Ovary (tissue), 9 donors: Measurements from ENCODE around the gene RNF180. TPM values are rescaled to one million over a fixed set of nuclear protein-coding genes. Genes with fewer than 3 reads are reported as not detected.

Source experiments
- DNase-seq, 5 donors: peaks; one replicate each; pipeline ENCODE4 v3.0.0-alpha.2; 2019 to 2020
- H3K27ac ChIP-seq, 2 donors: fragments of 200-600 bp; one replicate each; pipeline versions ENCODE4 v1.5.1 to v1.8.0; 2019 to 2022
- H3K27me3 ChIP-seq: fragments of 200-600 bp; one replicate; pipeline ENCODE4 v1.8.0; 2022
- H3K36me3 ChIP-seq: fragments of 200-600 bp; sonication (generic); one replicate; pipeline ENCODE4 v1.5.1; 2019
- H3K4me1 ChIP-seq: one replicate; pipeline ENCODE4 v1.8.1; 2013; ENCODE audit warnings: mild to moderate bottlenecking, moderate library complexity; ENCODE audit not compliant: insufficient read depth
- H3K4me3 ChIP-seq: fragments of 200-600 bp; sonication (generic); one replicate; pipeline ENCODE4 v1.5.1; 2017
- H3K9me3 ChIP-seq, 2 donors: fragments of 200-600 bp in 1 of 2; sonication (generic) in 1 of 2; one replicate each; pipeline versions ENCODE4 v1.5.1 to v1.8.1; 2013 to 2019; ENCODE audit warnings: mild to moderate bottlenecking in 1 of 2, moderate library complexity in 1 of 2
- CTCF ChIP-seq, 3 donors: fragments of 450-650 bp in 2 of 3; fragments of 200-600 bp in 1 of 3; IDR thresholded peaks; one replicate each; pipeline versions ENCODE4 v1.5.1 to v1.8.0; 2016 to 2022; ENCODE audit warnings: antibody characterized with exemption in 3 of 3, mild to moderate bottlenecking in 1 of 3
- EP300 ChIP-seq: sonication (generic); formaldehyde crosslinking; IDR thresholded peaks from one replicate; pipeline ENCODE4 v1.6.1; 2017; ENCODE audit warnings: antibody characterized with exemption
- POLR2A ChIP-seq: fragments of 450-650 bp; IDR thresholded peaks from one replicate; pipeline ENCODE4 v1.6.1; 2017; ENCODE audit warnings: antibody characterized with exemption, mild to moderate bottlenecking, moderate library complexity
- WGBS, 3 donors: extraction: QIAGEN DNeasy Blood & Tissue Kit in 1 of 3; methylation state at CpG; one replicate each; pipeline versions ENCODE4 v1.1.5 to v1.1.7; 2013 to 2017; 5-methylcytosine and 5-hydroxymethylcytosine counted together
- intact Hi-C, 4 donors: fragments of 100-400 bp; cut with DNase I; formaldehyde crosslinking; loops; one replicate each; pipeline versions ENCODE4 v1.11.0 to v1.15.1; 2022 to 2023
- polyA plus RNA-seq, 2 donors: library from polyadenylated mRNA; stranded (reverse); fragments of 200-250 nt in 1 of 2; fragments of 350-450 nt in 1 of 2; fragmentation: Illumina TruSeq in 1 of 2; extraction: RNeasy Lipid Tissue Mini Kit (QIAGEN cat#74804) in 1 of 2; gene quantifications; one replicate each; pipeline ENCODE4 v1.2.3, GENCODE V29; 2013 to 2014
- total RNA-seq, 7 donors: library from RNA; depleted of rRNA in 2 of 7; stranded (reverse); fragments of >200 nt in 2 of 7; fragmentation: NEBNext Ultra II Directional in 3 of 7; extraction: Animal tissue kit (Norgen Biotek cat#: 25700) in 3 of 7; gene quantifications; one replicate each; pipeline versions ENCODE4 v1.1.0 to v1.2.4, GENCODE V29; 2016 to 2023
- donor health status: DM: no; HTN: no; CAD: no; lungs with moderate emphysema.
- donor health status: DM: no; HTN: no; CAD: no.
- donor health status: Bipolar disorder and iron deficiency.
- donor health status: DM: yes; HTN: yes; CAD: no.
- donor health status: DM: no; HTN: no; CAD: no.
- donor health status: DM: yes; HTN: yes; CAD: no.

The RNF180 gene
- total and polyA plus RNA-seq, 9 donors, result 5.2 to 26.9 (median 21.7) TPM

DNA sequence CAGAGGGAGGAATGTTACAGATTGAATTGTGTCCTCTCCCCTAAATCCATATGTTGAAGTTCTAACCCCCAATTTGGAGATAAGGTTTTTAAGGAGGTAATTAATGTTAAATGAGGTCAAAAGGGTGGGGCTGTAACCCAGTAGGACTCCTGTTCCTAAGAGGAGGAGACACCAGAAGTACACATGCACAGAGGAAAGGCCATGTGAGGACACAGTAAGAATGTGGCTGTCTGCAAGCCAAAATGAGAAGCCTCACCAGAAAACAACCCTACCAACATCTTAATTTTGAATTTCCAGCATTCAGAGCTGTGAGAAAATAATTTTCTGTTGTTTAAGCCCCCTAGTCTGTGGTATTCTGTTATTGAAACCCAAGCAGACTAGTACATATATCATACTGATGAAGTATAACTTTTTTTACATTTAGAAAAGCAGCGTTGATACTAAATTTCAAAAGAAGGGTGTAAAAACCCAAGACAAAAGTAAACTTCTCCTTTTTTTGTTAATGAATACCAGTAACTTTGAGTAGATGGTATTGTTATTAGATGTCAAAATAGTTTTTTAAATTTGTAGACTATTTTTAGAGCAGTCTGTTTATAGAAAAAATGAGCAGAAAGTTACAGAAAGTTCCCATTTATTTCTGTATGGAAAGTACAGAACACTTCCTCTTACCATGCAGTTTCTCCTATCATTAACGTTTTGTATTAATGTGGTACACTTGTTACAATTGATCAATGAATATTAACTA lies 25.1 kb downstream of the RNF180 start:
- Histone ChIP-seq H3K4me3 (no peak overlapping the region), H3K27ac (no peak overlapping the region), H3K36me3 (no peaks in the 10 kb centered on the region), H3K4me1 (no peaks in the 10 kb centered on the region), H3K27me3 (no peaks in the 10 kb centered on the region), H3K9me3 (no peaks in the 10 kb centered on the region)
- DNase-seq, result no peak
- TF ChIP-seq POLR2A, result no peak
- TF ChIP-seq EP300, result no peak
- no peak for TF ChIP-seq CTCF (IDR thresholded peaks at IDR 0.05)
- intact Hi-C loops, result no loop called here
- WGBS, 3 donors, result 11 to 36% (median 16%) methylated on average over 2 of the region's 2 CpGs

GRCh38 chr5:64195981-64196380 lies 30.3 kb downstream of the RNF180 start:
- WGBS, 3 donors, result 90 to 94% (median 91%) methylated on average over 3 of the region's 3 CpGs
- TF ChIP-seq CTCF (IDR thresholded peaks at IDR 0.05) (no peak), POLR2A (no peak), EP300 (no peak)
- intact Hi-C loops, result no loop called here

GRCh38 chr5:64199425-64199824 lies 33.8 kb downstream of the RNF180 start:
- no peak for TF ChIP-seq CTCF (IDR thresholded peaks at IDR 0.05)
- TF ChIP-seq EP300, result no peak
- no peak for TF ChIP-seq POLR2A
- Histone ChIP-seq H3K4me1 (no peaks in the 10 kb centered on the region), H3K9me3 (no peaks in the 10 kb centered on the region), H3K27ac (no peak overlapping the region), H3K27me3 (no peaks in the 10 kb centered on the region), H3K4me3 (no peak overlapping the region), H3K36me3 (no peaks in the 10 kb centered on the region)
- intact Hi-C loops, result no loop called here
- DNase-seq, result no peak
- WGBS, 3 donors, result 65 to 94% (median 86%) methylated on average over 1 of the region's 1 CpG

More at GRCh38 chr5:64195981-64196380, 30.3 kb downstream of the RNF180 start:
- H3K27me3 ChIP-seq, result no peaks in the 10 kb centered on the region
- DNase-seq, result no peak
- H3K9me3 ChIP-seq, result no peaks in the 10 kb centered on the region
- no peak overlapping the region for H3K27ac ChIP-seq
- no peaks in the 10 kb centered on the region for H3K36me3 ChIP-seq
- H3K4me3 ChIP-seq, result no peak overlapping the region
- H3K4me1 ChIP-seq, result no peaks in the 10 kb centered on the region

- H3K27ac ChIP-seq, result no peak overlapping the region
- no peaks in the 10 kb centered on the region for H3K9me3 ChIP-seq
- no peaks in the 10 kb centered on the region for H3K27me3 ChIP-seq
- TF ChIP-seq POLR2A (no peak), CTCF (IDR thresholded peaks at IDR 0.05) (no peak), EP300 (no peak)
- intact Hi-C loops, result no loop called here
- WGBS, 3 donors, result 93 to 98% (median 96%) methylated on average over 1 of the region's 1 CpG
- no peaks in the 10 kb centered on the region for H3K36me3 ChIP-seq
- no peak for DNase-seq
- H3K4me1 ChIP-seq, result no peaks in the 10 kb centered on the region
- H3K4me3 ChIP-seq, result no peak overlapping the region
Observed at GRCh38 chr5:64201996-64202395, 36.4 kb downstream of the RNF180 start.
